ENCODE measurements around the gene RAX2.

GRCh38 chr19:3790941-3791340 lies 18.9 kb upstream of the RAX2 start:
- TF ChIP-seq, protein P1, sequence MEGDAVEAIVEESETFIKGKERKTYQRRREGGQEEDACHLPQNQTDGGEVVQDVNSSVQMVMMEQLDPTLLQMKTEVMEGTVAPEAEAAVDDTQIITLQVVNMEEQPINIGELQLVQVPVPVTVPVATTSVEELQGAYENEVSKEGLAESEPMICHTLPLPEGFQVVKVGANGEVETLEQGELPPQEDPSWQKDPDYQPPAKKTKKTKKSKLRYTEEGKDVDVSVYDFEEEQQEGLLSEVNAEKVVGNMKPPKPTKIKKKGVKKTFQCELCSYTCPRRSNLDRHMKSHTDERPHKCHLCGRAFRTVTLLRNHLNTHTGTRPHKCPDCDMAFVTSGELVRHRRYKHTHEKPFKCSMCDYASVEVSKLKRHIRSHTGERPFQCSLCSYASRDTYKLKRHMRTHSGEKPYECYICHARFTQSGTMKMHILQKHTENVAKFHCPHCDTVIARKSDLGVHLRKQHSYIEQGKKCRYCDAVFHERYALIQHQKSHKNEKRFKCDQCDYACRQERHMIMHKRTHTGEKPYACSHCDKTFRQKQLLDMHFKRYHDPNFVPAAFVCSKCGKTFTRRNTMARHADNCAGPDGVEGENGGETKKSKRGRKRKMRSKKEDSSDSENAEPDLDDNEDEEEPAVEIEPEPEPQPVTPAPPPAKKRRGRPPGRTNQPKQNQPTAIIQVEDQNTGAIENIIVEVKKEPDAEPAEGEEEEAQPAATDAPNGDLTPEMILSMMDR (IDR thresholded peaks at IDR 0.05; ENCODE audit: poor library complexity), result no peak
- TF ChIP-seq EZH2 (IDR thresholded peaks at IDR 0.05; ENCODE audit: borderline replicate concordance) (no peak), EZH2phosphoT487 (IDR thresholded peaks at IDR 0.05; ENCODE audit: low read depth, severe bottlenecking, unreplicated experiment) (no peak)

All from hepatocyte (in vitro differentiated cells).